Activated CD4-positive, alpha-beta T cell treated with anti-CD3 and anti-CD28 coated beads, Interleukin-2, amount 50 U/mL, for 48 hours (primary cell): ENCODE measurements around the gene PSMB2.
"Not testable (repeated sequence)": the region's sequence is repeated elsewhere in the genome, so short reads cannot be mapped to it uniquely, and the experiment has no call there.

Experiments
- DNase-seq, 2 experiments: peaks; one replicate each; pipeline ENCODE4 v3.0.0-alpha.2; 2020

Gene PSMB2

DNA sequence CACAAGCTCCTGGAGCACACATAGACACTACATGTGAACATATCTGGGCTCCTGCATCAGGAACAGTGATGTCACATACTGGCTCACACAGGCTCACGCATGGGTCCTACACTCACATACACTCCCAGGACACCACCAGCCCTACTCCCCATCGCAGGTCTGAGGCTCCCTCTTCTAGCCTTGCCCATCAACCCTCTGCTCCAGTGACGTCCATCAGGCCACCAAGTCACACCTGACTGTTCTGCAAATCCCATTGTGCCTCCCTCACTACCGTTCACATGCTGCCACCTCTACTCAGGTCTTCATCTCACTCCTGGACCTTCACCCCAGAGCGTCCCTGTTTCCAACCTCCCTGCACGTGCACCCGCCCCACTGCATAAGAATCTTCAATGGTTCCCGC, 50.1 kb downstream of the PSMB2 start:
- DNase-seq: no peak

DNA sequence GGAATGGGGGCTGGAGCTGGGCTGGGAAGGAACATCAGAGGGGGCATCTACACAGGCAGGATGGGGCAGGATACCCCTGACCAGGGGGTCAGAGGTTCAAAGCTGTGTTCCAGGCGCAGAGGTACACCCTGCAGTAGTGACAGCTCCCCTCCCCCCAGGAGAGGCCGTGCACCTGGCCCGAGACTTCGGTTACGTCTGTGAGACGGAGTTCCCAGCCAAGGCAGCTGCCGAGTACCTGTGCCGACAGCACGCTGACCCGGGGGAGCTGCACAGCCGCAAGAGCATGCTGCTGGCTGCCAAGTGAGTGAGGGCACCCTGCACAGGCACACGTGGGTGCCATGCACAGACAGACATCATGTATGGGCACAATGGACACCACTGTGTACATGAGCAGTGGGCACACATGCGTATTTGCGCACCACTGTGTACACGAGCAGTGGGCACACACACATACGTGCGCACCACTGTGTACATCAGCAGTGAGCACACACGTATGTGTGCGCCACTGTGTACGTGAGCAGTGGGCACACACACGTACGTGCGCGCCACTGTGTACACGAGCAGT, 50.8 kb downstream of the PSMB2 start:
- no peak for DNase-seq

DNA sequence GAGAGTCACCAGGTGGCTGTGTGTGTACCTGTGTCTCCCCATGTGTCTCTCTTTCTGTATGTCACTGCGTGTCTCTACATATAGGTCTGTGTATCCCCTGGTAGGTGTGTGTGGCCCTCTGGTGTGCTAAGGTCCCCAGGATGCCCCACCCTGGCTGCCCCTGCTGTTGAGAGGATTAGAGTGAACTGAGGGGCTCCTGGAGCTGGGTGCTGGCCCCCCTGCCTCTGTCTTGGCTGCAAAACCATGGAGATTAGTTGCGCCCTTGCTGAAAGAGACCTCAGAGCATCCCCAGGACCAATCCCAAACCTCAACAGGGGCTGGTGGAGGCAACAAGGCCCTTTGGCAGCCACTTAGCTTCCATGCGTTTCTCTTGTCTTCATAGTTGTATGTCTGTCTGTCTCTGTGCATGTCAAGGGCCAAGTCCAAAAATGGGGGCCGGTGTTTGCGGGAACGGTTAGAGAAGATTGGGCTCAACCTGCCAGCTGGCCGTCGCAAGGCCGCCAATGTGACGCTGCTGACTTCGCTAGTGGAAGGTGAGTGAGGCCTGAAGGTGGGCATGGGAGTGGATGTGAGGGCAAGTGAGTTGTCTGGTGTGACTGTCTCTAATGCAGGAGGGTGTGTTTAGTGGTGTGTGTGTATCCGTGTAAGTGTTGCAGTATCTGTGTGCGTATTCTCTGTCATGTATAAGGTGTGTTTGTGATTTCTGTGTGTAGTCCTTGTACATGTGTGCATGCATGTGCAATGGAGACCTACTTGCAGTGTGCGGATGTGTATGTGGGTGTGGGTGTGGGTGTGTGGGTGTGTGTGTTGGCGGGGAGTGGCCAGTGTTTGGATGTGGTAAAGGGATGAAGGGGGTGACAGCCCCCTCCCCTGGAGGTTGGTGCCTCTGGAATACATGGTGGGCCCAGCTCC, 51.6 kb downstream of the PSMB2 start:
- no peak for DNase-seq

DNA sequence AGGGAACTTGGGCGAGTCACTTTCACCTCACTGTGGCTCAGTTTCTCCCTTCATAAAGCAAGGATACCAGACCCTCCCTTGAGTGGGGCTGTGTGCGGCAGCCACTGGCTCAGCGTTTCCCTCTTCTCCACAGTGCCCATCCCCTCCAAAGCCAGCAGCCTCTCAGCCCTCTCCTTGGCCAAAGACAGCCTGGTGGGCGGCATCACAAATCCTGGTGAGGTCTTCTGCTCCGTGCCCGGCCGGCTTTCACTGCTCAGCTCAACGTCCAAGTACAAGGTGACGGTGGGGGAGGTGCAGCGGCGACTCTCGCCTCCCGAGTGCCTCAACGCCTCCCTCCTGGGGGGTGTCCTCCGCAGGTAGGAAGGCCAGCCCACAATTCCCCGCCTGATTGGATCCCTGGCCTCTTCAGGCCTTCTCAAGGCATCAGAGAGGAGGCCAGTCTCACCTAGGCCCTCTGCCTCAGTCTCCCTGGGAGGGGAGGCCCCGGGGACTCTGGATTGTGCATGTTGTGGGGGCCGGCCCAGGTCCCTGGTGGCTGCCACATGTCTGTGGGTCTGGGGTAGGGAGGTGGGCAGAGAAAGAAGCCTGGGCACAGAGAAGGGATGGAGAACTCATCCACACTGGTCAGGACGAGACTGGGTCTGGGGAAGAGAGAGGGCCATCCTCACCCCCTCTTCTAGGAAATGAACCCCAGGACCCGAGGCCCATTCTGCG, 53.0 kb downstream of the PSMB2 start:
- no peak for DNase-seq

DNA sequence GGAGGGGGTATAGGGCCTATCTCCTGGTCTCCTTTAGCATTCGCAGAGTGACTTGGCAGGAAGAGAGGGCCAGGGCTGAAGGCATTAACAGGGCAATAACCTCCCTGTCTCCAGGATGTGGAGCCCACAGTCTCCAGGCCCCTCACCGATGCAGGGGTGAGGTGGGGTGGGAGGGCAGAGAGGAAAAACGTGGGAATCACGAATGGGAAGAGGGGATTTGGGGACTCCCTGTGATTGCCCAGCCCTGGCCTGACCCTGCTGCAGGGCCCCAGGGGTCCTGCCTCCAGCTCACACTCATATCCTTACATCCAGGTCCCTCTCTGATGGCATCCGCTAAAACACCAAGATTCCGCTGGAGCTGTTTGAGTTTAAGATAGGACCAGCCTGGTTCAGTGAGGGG, 53.6 kb downstream of the PSMB2 start:
- no peak for DNase-seq

DNA sequence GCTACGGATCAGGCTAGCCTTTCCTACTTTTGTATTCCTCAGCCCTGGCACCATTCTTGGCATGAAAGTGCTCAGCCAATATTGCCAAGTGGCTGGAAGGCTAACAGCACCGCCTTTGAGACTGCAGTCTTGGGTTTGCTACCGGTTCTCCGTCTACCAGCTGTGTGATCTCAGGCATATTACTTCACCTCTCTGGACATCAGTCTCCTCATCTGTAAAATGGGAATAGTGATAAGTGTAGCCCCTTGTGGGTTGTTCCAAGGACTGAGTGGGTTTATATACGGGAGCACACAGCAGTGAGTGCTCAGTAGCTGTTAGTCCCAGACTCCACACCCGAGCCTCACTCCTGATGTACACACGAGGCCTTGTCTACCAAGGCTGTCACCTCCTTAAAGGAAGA, 54.5 kb downstream of the PSMB2 start:
- no peak for DNase-seq

DNA sequence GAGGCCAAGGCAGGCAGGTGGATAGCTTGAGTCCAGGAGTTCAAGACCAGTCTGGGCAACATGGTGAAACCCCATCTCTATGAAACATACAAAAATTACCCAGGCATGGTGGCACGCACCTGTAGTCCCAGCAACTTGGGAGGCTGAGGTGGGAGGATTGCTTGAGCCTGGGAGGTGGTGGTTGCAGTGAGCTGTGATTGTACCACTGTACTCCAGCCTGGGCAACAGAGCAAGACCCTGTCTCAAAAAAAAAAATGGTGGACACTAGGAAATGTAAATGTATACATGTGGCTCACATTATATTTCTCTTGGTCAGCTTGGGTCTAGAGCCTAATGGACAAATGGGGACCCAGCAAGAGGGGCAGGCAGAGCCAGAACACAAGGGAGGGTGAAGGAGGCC, 55.5 kb downstream of the PSMB2 start:
- not testable (repeated sequence) for DNase-seq

DNA sequence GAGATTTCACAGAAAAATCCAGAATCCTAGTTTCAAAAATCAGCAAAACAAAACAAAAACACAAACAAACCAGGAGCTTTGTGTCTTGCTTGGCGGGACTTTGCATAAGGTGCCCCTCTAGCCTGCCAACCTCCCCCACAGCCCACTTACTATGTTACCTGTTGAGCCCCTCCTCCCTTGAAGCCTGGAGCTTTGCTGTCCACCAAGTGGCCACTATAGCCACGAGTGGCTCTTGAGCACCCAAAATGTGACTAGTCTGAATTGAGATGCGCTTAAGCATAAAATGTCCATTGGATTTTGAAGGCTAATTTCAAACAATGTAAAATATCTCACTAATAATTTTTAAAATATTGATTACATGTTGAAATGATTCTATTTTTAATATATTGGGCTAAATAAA, 56.0 kb downstream of the PSMB2 start:
- DNase-seq: no peak

DNA sequence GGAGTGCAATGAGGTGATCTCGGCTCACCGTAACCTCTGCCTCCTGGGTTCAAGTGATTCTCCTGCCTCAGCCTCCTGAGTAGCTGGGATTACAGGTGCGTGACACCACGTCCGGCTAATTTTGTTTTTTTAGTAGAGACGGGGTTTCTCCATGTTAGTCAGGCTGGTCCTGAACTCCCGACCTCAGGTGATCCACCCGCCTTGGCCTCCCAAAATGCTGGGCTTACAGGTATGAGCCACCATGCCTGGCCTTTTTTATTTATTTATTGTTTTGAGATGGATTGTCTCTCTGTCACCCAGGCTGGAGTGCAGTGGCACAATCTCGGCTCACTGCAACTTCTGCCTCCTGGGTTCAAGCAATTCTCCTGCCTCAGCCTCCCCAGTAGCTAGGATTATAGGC, 59.7 kb downstream of the PSMB2 start:
- not testable (repeated sequence) for DNase-seq

DNA sequence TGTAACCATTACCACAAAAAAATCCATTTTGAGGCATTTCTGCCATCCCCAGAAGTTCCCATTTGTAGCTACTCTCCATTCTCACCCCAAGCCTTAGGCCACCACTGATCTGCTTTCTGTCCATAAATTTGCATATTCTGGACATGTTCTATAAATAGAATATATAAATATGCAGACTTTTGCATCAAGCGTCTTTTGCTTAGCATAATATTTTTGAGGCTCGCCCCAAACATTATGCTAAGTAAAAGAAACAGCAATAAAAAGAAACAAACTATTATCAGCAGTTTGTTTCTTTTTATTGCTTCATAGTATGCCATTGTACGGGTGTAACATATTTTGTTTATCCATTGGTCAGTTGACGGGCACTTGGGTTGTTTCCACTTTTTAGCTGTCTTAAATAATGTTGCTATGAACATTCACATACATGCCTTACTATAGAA, 60.4 kb downstream of the PSMB2 start:
- no peak for DNase-seq

DNA sequence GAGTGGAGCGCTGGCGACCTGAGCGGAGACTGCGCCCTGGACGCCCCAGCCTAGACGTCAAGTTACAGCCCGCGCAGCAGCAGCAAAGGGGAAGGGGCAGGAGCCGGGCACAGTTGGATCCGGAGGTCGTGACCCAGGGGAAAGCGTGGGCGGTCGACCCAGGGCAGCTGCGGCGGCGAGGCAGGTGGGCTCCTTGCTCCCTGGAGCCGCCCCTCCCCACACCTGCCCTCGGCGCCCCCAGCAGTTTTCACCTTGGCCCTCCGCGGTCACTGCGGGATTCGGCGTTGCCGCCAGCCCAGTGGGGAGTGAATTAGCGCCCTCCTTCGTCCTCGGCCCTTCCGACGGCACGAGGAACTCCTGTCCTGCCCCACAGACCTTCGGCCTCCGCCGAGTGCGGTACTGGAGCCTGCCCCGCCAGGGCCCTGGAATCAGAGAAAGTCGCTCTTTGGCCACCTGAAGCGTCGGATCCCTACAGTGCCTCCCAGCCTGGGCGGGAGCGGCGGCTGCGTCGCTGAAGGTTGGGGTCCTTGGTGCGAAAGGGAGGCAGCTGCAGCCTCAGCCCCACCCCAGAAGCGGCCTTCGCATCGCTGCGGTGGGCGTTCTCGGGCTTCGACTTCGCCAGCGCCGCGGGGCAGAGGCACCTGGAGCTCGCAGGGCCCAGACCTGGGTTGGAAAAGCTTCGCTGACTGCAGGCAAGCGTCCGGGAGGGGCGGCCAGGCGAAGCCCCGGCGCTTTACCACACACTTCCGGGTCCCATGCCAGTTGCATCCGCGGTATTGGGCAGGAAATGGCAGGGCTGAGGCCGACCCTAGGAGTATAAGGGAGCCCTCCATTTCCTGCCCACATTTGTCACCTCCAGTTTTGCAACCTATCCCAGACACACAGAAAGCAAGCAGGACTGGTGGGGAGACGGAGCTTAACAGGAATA, 64.0 kb downstream of the PSMB2 start:
- peak; percentile 58 to 68 for DNase-seq

DNA sequence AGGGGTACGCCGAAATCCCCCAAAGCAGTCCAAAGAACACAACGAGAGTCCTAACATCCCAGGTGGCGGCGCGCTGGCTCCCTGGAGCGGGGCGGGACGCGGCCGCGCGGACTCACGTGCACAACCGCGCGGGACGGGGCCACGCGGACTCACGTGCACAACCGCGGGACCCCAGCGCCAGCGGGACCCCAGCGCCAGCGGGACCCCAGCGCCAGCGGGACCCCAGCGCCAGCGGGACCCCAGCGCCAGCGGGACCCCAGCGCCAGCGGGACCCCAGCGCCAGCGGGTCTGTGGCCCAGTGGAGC, 64.6 kb downstream of the PSMB2 start:
- DNase-seq: not testable (repeated sequence)

DNA sequence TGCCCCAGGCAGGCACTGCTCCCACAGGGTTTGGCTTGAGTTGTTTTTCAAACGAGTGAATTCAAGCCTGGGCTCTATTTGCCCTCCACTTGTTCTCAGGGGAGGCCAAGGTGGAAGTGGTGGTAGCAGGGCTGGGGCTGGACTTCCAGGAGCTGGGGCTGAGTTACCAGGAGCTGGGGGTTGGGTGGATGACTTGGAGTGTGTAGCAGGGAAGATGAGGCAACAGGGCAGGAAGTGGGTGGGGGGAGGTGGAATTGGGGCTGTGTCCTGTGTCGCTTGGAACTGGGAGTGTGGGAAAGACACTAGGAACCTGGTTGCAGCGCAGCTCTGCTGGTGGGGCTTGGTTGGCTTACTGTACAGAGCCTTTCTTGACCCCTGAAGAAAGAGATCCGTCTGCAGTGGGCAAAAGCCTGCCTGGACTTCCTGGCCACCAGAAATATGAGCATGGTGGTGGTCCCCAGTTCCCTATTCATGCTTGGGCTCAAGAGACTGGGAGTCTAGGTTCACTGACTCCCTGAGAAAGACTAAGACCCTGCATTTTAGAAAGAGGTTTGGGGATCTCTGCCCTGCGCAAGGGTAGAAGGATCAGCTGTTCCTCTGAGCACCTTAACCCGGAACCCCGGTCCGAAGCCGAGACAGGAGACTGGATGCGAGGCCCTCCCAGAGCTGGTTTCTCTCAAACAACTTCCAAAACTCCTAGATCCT, 65.1 kb downstream of the PSMB2 start:
- no peak for DNase-seq

DNA sequence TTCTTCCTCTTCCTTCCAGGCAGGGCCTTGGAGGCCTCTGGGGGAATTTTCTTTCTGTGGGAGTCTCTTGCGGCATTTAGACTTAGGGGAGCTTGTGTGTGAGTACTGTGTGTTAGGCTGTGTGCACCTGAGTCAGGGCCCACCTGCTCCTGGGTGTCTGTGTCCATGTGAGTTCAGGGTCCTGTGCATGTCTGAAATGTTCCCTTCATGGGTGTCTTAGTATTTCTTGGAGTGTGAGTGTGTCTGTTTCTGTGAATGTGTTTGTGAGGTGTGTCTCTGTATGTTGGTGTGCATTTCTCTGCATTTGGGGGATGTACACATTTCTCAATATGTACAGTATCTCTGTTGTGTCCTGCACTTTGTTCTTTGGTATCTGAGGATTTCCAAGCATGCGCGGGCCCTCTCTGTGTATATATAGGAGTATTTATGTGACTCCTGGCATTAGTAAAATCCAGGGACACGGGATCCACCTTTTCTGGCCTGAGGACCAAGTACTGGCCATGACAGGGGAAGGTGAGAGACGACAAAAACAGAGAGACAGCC, 65.8 kb downstream of the PSMB2 start:
- no peak for DNase-seq

DNA sequence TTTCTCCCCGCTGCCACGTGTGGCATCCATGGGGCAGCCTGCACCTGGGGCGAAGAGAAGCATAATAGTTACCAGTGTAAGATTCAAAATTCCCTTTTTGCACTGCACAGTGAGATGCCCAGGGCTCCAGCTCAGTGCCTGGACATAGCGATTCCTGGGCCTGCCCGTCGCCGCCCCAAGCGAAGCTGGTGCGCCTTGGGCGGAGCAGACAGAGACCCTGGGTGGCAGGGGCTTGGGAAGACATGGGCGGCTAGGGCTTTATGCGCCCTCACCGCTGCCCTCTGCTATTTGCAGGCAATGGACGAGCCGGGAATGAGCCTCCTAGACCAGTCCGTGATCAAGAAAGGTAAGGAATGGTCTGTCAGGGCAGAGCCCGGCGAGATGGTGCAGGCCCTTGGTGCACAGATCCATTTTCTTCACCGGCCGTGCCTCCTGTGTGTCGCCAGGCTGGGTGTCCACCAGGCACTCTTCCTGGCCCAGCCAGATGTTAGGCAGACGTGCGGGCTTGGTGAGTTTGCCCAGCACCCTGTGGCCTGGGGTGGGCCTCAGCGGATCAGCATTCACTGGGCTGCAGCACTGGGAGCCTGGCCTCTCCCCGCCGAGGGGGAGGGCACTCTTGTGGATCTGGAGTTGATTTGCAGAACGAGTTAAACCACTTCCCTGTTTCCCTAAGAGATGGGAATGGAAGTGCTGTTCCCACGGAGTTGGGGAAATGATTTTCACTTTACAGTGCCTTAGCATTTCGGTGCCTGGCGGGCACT, 66.5 kb downstream of the PSMB2 start:
- DNase-seq: no peak

DNA sequence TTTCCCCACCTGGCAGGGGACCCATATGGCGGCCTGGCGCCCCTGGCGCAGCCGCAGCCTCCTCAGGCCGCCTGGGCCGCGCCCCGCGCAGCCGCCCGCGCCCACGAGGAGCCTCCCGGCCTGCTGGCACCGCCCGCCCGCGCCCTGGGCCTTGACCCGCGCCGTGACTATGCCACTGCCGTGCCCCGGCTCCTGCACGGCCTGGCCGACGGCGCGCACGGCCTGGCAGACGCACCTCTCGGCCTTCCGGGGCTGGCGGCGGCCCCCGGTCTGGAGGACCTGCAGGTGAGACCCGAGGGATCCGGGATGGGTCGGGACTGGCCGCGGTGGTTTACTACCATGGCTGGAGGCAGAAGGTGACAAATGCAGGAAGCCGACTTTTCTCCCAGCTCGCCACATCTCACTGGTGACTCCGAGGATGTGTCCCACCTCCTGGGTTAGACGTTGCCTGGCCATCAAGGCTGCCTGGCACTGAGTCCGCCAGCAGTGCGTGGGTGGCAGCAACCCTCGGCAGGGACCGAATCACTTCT, 67.1 kb downstream of the PSMB2 start:
- no peak for DNase-seq

DNA sequence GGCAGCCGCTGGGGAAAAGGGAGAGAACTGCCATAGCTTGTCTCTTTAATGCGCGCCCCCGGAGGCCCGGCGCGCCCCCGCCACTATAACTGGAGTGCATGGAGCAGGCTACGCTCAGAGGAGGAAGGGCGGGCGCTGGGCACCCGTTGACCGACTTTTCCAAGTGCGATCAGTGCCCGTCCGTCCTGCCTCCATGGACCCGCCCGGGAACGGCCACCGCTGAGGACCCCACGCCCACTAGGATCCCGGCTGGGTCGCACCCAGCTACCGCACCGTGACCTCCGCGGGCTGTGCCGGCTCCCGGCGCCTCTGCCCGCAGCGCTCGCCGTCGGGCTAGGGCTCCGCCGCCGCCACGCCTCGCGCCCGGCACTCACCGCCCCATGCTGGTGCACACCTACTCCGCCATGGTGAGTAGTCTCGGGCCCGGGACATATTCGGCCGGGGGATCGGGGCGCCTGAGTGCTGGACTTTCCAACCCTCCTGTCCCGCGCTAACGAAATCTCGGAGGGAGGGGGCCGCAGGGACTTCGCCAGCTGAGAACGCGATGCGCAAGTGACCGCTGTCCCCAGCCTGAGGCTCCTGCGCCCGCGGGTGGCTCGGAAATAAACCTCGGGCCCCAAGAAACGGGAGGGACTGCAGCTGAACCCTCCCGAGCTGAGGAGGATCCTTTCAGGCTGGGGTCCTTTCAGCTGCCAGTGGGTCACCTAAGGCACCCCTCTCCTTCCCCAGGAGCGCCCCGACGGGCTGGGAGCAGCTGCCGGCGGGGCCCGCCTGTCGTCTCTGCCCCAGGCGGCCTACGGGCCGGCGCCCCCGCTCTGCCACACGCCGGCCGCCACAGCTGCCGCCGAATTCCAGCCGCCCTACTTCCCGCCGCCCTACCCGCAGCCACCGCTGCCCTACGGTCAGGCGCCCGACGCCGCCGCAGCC, 67.9 kb downstream of the PSMB2 start, which contains the start of gene TFAP2E:
Gene TFAP2E (plus strand): TSS at position 117 of the 927 bp plus-strand sequence. CDS start 264 bp downstream, at position 381.
- DNase-seq: no peak

DNA sequence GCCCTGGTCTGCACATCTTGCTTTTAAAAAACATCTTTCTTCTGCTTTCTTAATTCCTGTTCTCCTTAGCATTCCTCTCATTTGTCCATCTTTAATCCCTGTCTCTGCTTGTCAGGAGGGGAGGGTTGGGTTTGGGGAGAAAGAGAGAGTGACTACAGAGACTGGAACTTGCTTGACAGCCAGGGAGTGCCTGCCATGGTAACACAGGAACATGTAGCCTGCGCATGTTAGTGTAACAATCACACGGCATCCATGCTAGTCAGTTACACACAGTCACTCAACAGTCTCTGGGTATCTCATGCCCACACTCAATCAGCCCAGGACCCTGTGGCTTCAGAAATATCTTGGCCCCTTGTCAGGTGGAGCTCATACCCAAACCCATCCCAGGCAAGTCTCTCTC, 69.0 kb downstream of the PSMB2 start:
- no peak for DNase-seq

DNA sequence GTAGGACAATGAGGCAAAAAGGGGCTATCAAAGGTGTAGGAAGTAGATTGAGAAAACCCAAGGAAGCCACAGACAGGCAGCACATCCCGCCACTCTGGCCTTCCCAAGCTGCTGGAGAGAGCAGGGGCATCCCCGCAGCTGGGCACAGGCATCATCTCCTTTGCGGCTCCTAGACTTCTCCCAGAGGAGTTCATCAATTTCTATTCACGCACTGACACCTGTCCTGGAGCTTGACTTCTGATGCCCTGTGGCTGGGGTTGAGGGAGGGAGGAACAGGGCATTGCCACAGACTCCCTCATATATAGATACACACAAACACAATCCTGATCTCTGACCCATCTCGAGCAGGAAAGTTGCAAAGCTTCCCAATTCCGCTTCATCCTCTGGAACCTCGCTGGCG, 70.1 kb downstream of the PSMB2 start:
- DNase-seq: no peak
